Fibroblast of the aortic adventitia (primary cell): Measurements from ENCODE around the gene C4BPB. TPM values are rescaled to one million over a fixed set of nuclear protein-coding genes. Genes with fewer than 3 reads are reported as not detected.

ENCODE experiments used
- DNase-seq: peaks from one replicate; pipeline ENCODE4 v3.0.0-alpha.2; 2010; ENCODE audit warnings: low read depth
- H3K4me3 ChIP-seq: 2 replicates; pipeline ENCODE4 v1.5.1; 2011; ENCODE audit warnings: low read depth, mild to moderate bottlenecking, control low read depth, low read length, moderate library complexity
- CTCF ChIP-seq: IDR thresholded peaks from 2 replicates; pipeline ENCODE4 v1.5.1; 2011; ENCODE audit warnings: mild to moderate bottlenecking, low read length, control low read depth, inconsistent platforms; ENCODE audit not compliant: insufficient read depth
- total RNA-seq: library from RNA; depleted of rRNA; stranded (reverse); fragments of >200 nt; gene quantifications from 2 replicates; pipeline ENCODE4 v1.2.3, GENCODE V29; 2012; ENCODE audit warnings: low replicate concordance

C4BPB gene
- total RNA-seq, 1 donor = not detected

GRCh38 chr1:207084232-207084631, 4.4 kb upstream of the C4BPB start:
- no peak for DNase-seq
- no peak overlapping the region for H3K4me3 ChIP-seq
- TF ChIP-seq CTCF = no peak

- no peak overlapping the region for H3K4me3 ChIP-seq
- DNase-seq = peak; percentile 59
- peak; percentile 59 for TF ChIP-seq CTCF
Measured at GRCh38 chr1:207084701-207085180, 3.9 kb upstream of the C4BPB start.

GRCh38 chr1:207085887-207086286, 2.8 kb upstream of the C4BPB start:
- H3K4me3 ChIP-seq = no peak overlapping the region
- TF ChIP-seq CTCF = no peak
- DNase-seq = no peak

- TF ChIP-seq CTCF = no peak
- DNase-seq = peak; percentile 39
- no peak overlapping the region for H3K4me3 ChIP-seq
Measured at GRCh38 chr1:207088161-207088560, 499 bp upstream of the C4BPB start.

- TF ChIP-seq CTCF = no peak
- DNase-seq = no peak
- no peak overlapping the region for H3K4me3 ChIP-seq
Measured at GRCh38 chr1:207089627-207090355, 1.1 kb downstream of the C4BPB start.

GRCh38 chr1:207091200-207091908, 2.7 kb downstream of the C4BPB start:
- DNase-seq = no peak
- no peak overlapping the region for H3K4me3 ChIP-seq
- TF ChIP-seq CTCF = no peak
